GM12892 (cell line): ENCODE data around the gene TCP1.

ENCODE experiments used
- POLR2A ChIP-seq: IDR thresholded peaks from 2 replicates; pipeline ENCODE4 v1.6.1; 2011; ENCODE audit warnings: low read depth, low read length, control low read depth
- POLR2AphosphoS5 ChIP-seq: IDR thresholded peaks from 2 replicates; pipeline ENCODE4 v1.6.1; 2011; ENCODE audit warnings: low read depth, low read length, control low read depth
- TAF1 ChIP-seq: IDR thresholded peaks from 2 replicates; pipeline ENCODE4 v1.6.1; 2011; ENCODE audit warnings: low read depth, mild to moderate bottlenecking, control low read depth, low read length, borderline replicate concordance

- no peak for TF ChIP-seq TAF1
- TF ChIP-seq POLR2A: no peak
- no peak for TF ChIP-seq POLR2AphosphoS5
Observed at GRCh38 chr6:159821122-159821521, 31.7 kb upstream of the TCP1 start.
